Measurements from ENCODE around the gene CSTA. TPM values are rescaled to one million over a fixed set of nuclear protein-coding genes. Genes with fewer than 3 reads are reported as not detected.

The CSTA gene
- total RNA-seq, 2 experiments from 2014 or later: not detected

GRCh38 chr3:122351612-122352011 is 26.6 kb downstream of the CSTA start:
- POLR2A ChIA-PET: no interaction called here
- no peak overlapping the region for H3K27ac Mint-ChIP-seq
- no peaks in the 10 kb centered on the region for H3K9me3 Mint-ChIP-seq
- CTCF ChIA-PET: no interaction called here
- TF ChIP-seq CTCF (IDR thresholded peaks at IDR 0.05): no peak
- peaks cover 2% of the 10 kb centered on the region for H3K27me3 Mint-ChIP-seq
- H3K4me1 Mint-ChIP-seq (ENCODE audit: low read depth): no peaks in the 10 kb centered on the region
- ATAC-seq: no peak
- intact Hi-C loops (cut with micrococcal nuclease): no loop called here
- no peak for DNase-seq
- no peak overlapping the region for H3K4me3 Mint-ChIP-seq
- H3K36me3 Mint-ChIP-seq (ENCODE audit: low read depth): no peaks in the 10 kb centered on the region

- Mint-ChIP-seq H3K27ac (no peak overlapping the region), H3K4me1 (ENCODE audit: low read depth) (no peaks in the 10 kb centered on the region), H3K9me3 (no peaks in the 10 kb centered on the region), H3K27me3 (no peaks in the 10 kb centered on the region), H3K36me3 (ENCODE audit: low read depth) (no peaks in the 10 kb centered on the region), H3K4me3 (no peak overlapping the region)
- no peak for DNase-seq
- ChIA-PET CTCF (interaction anchor here (1.2 to 1.7 kb wide), 2 partner anchors 10 kb away, joined by 3 to 5 read pairs; no protein-coding TSS in a partner anchor), POLR2A (interaction anchor here (0.7 kb wide), 1 partner anchor 124 kb away, joined by 3 read pairs; no protein-coding TSS in a partner anchor)
- TF ChIP-seq CTCF (IDR thresholded peaks at IDR 0.05): no peak
- intact Hi-C loops (cut with micrococcal nuclease): no loop called here
- no peak for ATAC-seq
These were observed 28.2 kb downstream of the CSTA start for GRCh38 chr3:122353215-122353614.

GRCh38 chr3:122353893-122354401 is 28.9 kb downstream of the CSTA start:
- Mint-ChIP-seq H3K27me3 (no peaks in the 10 kb centered on the region), H3K36me3 (ENCODE audit: low read depth) (peaks cover 7% of the 10 kb centered on the region), H3K4me1 (ENCODE audit: low read depth) (peaks cover 7% of the 10 kb centered on the region), H3K27ac (no peak overlapping the region), H3K4me3 (no peak overlapping the region), H3K9me3 (no peaks in the 10 kb centered on the region)
- POLR2A ChIA-PET: no interaction called here
- DNase-seq: no peak
- TF ChIP-seq CTCF (IDR thresholded peaks at IDR 0.05): no peak
- intact Hi-C loops (cut with micrococcal nuclease): no loop called here
- CTCF ChIA-PET: interaction anchor here (0.5 to 1.7 kb wide), 3 partner anchors 9 to 268 kb away, joined by 3 to 5 read pairs (median 3); no protein-coding TSS in a partner anchor
- ATAC-seq: no peak

GRCh38 chr3:122355612-122356011 is 30.6 kb downstream of the CSTA start:
- Mint-ChIP-seq H3K9me3 (no peaks in the 10 kb centered on the region), H3K27ac (no peak overlapping the region), H3K27me3 (no peaks in the 10 kb centered on the region), H3K4me3 (no peak overlapping the region), H3K36me3 (ENCODE audit: low read depth) (peaks cover 11% of the 10 kb centered on the region), H3K4me1 (ENCODE audit: low read depth) (peaks cover 7% of the 10 kb centered on the region)
- ATAC-seq: no peak
- intact Hi-C loops (cut with micrococcal nuclease): no loop called here
- no peak for TF ChIP-seq CTCF (IDR thresholded peaks at IDR 0.05)
- POLR2A ChIA-PET: interaction anchor here (0.7 kb wide), 1 partner anchor 292 kb away, joined by 3 read pairs; no protein-coding TSS in a partner anchor
- CTCF ChIA-PET: no interaction called here
- DNase-seq: no peak

- no peak for ATAC-seq
- H3K27ac Mint-ChIP-seq: no peak overlapping the region
These were observed 31.4 kb downstream of the CSTA start for GRCh38 chr3:122356402-122356801.

More at GRCh38 chr3:122356402-122356801, 31.4 kb downstream of the CSTA start:
- intact Hi-C loops (cut with micrococcal nuclease): no loop called here
- Mint-ChIP-seq H3K27me3 (no peaks in the 10 kb centered on the region), H3K4me3 (no peak overlapping the region), H3K4me1 (ENCODE audit: low read depth) (peaks cover 7% of the 10 kb centered on the region), H3K36me3 (ENCODE audit: low read depth) (peaks cover 11% of the 10 kb centered on the region), H3K9me3 (no peaks in the 10 kb centered on the region)
- CTCF ChIA-PET: interaction anchor here (0.9 to 1.6 kb wide), 3 partner anchors 9 to 50 kb away, joined by 3 to 6 read pairs (median 3); no protein-coding TSS in a partner anchor
- no peak for TF ChIP-seq CTCF (IDR thresholded peaks at IDR 0.05)
- POLR2A ChIA-PET: no interaction called here
- peak; percentile 39 for DNase-seq
